Tibial nerve (tissue), 4 donors: Measurements from ENCODE around the gene TMEFF1. TPM values are rescaled to one million over a fixed set of nuclear protein-coding genes. Genes with fewer than 3 reads are reported as not detected.

Experiments
- DNase-seq, 2 donors: peaks; one replicate each; pipeline ENCODE4 v3.0.0-alpha.2; 2019; ENCODE audit warnings: low spot score in 2 of 2
- H3K27ac ChIP-seq, 4 donors: fragments of 200-600 bp; sonication (generic) in 3 of 4; one replicate each; pipeline ENCODE4 v1.5.1; 2017 to 2019; ENCODE audit warnings: mild to moderate bottlenecking in 1 of 4
- H3K27me3 ChIP-seq, 2 donors: fragments of 200-600 bp; sonication (generic) in 1 of 2; one replicate each; pipeline versions ENCODE4 v1.5.1 to v1.6.0; 2017 to 2019
- H3K36me3 ChIP-seq, 3 donors: fragments of 200-600 bp; sonication (generic); one replicate each; pipeline ENCODE4 v1.5.1; 2018 to 2019
- H3K4me1 ChIP-seq, 4 donors: fragments of 200-600 bp; sonication (generic) in 3 of 4; one replicate each; pipeline ENCODE4 v1.5.1; 2017 to 2019
- H3K4me3 ChIP-seq, 4 donors: fragments of 200-600 bp; sonication (generic) in 3 of 4; one replicate each; pipeline ENCODE4 v1.5.1; 2017 to 2019; ENCODE audit warnings: mild to moderate bottlenecking in 1 of 4, moderate library complexity in 1 of 4
- H3K9me3 ChIP-seq, 4 donors: fragments of 200-600 bp; sonication (generic) in 3 of 4; one replicate each; pipeline ENCODE4 v1.5.1; 2017 to 2019
- EP300 ChIP-seq, 2 donors: sonication (generic); formaldehyde crosslinking; IDR thresholded peaks; one replicate each; pipeline ENCODE4 v1.6.1; 2017; ENCODE audit warnings: antibody characterized with exemption in 2 of 2, mild to moderate bottlenecking in 1 of 2
- POLR2A ChIP-seq, 2 donors: fragments of 450-650 bp; IDR thresholded peaks; one replicate each; pipeline ENCODE4 v1.6.1; 2017; ENCODE audit warnings: antibody characterized with exemption in 2 of 2, mild to moderate bottlenecking in 2 of 2, moderate library complexity in 2 of 2
- WGBS, 2 donors: methylation state at CpG; one replicate each; pipeline ENCODE4 v1.1.5; 2018; 5-methylcytosine and 5-hydroxymethylcytosine counted together
- total RNA-seq, 4 donors: library from RNA; depleted of rRNA; stranded (reverse); fragments of >200 nt; gene quantifications; one replicate each; pipeline ENCODE4 v1.1.0, GENCODE V29; 2016
- TF ChIP-seq, protein P1 (sequence below), 5 experiments: fragments of 200-600 bp in 3 of 5; fragments of 450-650 bp in 2 of 5; sonication (generic) in 3 of 5; IDR thresholded peaks; one replicate each; pipeline ENCODE4 v1.5.1; 2016 to 2019; ENCODE audit warnings: antibody characterized with exemption in 5 of 5, mild to moderate bottlenecking in 3 of 5, moderate library complexity in 2 of 5

TMEFF1 gene
- total RNA-seq, 4 donors from 2014 or later: 0.42 to 1.6 TPM; not detected in 2

DNA sequence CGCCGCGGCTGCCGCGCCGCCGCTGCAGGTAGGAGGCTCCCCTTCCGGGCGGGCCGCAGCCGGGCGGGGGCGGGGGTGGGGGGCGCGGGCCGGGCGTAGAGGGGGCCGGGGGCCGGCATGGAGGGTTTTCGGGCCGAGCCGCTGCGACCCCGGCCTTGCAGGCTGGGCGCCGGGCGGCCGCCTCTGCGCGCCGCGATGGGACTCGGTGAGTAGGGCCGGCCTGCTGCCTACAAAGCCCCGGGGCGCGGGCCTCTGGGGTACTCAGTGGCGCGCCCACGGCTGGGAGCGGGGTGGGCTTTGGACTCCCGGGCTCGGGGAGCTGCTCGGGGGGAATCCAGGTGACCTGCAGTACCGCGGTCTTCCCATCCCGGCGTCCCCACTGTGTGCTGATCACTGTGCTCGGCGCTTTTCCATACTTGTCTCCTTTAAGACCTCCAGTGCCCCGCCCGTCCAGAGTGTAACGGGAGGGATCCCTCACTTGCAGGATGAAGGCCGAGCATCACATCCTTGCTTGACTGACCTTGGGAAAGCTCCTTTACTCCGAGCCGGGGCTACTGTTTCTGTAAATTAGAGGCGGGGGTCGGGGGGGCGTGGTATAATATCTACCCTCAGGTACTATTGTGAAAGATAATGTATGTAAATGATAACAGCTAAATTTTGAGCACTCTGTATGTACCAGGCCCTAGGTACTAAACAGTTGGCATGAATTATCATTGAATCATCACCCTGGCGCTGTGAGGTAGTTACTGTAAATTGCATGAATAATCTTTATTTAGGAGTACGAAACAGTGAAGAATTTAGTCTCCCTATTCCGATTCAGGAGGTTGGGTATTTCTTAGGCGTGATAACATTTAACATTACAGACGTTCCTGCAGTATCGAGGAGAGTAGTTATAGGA, 45.3 kb upstream of the TMEFF1 start:
- Histone ChIP-seq H3K4me1 (peaks cover 0 to 29% (median 8%) of the 10 kb centered on the region in 4 donors), H3K27ac (peak overlapping the region; percentile 33 to 91 (median 84)), H3K36me3 (no peaks in the 10 kb centered on the region), H3K4me3 (peak overlapping the region; percentile 62 to 89 (median 69)), H3K27me3 (no peaks in the 10 kb centered on the region), H3K9me3 (no peaks in the 10 kb centered on the region)
- DNase-seq: peak in 1 of 2 donors; percentile 22
- 9 to 16% methylated on average over 17 to 26 of the region's 65 CpGs for WGBS, 2 donors
- TF ChIP-seq, protein P1, sequence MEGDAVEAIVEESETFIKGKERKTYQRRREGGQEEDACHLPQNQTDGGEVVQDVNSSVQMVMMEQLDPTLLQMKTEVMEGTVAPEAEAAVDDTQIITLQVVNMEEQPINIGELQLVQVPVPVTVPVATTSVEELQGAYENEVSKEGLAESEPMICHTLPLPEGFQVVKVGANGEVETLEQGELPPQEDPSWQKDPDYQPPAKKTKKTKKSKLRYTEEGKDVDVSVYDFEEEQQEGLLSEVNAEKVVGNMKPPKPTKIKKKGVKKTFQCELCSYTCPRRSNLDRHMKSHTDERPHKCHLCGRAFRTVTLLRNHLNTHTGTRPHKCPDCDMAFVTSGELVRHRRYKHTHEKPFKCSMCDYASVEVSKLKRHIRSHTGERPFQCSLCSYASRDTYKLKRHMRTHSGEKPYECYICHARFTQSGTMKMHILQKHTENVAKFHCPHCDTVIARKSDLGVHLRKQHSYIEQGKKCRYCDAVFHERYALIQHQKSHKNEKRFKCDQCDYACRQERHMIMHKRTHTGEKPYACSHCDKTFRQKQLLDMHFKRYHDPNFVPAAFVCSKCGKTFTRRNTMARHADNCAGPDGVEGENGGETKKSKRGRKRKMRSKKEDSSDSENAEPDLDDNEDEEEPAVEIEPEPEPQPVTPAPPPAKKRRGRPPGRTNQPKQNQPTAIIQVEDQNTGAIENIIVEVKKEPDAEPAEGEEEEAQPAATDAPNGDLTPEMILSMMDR (IDR thresholded peaks at IDR 0.05): no peak
- no peak for TF ChIP-seq POLR2A (IDR thresholded peaks at IDR 0.05)

DNA sequence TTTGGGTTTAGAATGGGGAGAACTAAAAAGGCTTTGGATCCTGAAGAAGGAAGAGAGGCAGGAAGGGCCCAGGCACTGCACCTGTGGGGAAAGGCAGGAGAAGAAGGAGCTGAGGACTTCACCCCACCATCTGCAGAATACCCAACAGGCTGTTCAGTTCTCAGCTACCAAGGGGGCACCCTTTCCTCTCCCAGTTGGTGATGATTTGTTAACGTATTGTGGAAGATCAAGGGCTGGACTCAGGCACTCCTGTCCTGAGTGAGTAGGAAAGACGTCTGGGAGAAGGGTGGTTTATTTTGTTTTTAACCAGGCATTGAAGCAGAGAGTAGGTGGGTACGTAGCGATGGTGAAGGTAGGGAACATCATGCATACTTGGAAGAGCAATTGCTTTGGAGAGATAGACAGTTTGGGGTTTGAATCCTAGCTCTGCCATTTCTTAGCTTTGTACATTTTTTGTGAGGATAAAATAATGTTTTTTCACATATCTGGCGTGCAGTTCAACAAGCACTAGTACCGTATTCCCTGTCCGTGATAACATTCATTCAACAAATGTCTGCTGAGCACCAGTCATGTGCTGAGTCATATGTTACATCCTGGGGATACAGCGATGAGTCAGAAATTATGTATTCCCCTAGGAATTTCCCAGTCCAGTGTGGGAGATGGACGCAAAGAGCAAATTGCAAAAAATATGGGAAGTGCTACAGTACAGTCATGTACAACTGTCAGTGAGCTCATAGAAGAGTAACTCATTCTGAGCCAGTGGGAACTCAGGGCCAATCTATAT, 43.9 kb upstream of the TMEFF1 start:
- H3K36me3 ChIP-seq: no peaks in the 10 kb centered on the region
- 44 to 48% methylated on average over 9 of the region's 9 CpGs for WGBS, 2 donors
- H3K27ac ChIP-seq: peak overlapping the region in 2 of 4 donors; percentile 89 to 91
- H3K9me3 ChIP-seq: no peaks in the 10 kb centered on the region
- H3K27me3 ChIP-seq: no peaks in the 10 kb centered on the region
- H3K4me1 ChIP-seq: peaks cover 0 to 29% (median 8%) of the 10 kb centered on the region in 4 donors
- TF ChIP-seq EP300 (IDR thresholded peaks at IDR 0.05): peak in 1 of 2 donors; percentile 70
- no peak for TF ChIP-seq POLR2A (IDR thresholded peaks at IDR 0.05)
- no peak for DNase-seq
- H3K4me3 ChIP-seq: no peak overlapping the region

DNA sequence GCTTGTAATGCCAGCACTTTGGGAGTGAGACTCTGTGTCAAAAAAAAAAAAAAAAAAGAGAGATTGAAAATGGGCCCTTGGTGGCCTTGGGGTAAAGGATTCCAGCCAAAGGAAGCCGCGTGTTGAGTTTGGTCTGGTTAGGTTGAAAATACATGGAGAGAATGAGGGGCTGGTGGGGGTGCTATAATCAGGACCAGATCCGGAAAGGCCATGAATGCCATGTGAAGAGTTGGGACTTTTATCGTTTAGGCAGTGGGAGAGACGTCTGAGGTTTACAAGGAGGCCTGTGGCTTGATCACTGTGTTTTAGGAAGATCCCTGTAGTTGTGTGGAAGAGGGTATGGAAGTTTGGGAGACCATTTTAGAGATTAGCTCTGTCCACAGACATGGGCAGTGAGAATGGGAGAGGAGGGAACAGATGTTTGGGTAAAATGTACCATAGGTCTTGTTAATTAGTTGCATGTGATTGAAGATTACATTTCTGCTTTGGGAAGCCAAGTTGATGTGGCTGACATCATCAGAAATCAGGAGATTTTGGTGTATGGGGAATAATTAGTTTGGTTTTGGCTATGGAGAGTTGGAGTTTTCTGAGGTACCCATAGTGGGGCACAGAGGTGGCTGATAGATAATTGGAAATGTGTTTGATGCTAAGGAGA, 42.5 kb upstream of the TMEFF1 start:
- TF ChIP-seq, protein P1 (IDR thresholded peaks at IDR 0.05): no peak
- TF ChIP-seq POLR2A (IDR thresholded peaks at IDR 0.05) (no peak), EP300 (IDR thresholded peaks at IDR 0.05) (no peak)
- Histone ChIP-seq H3K27ac (no peak overlapping the region), H3K9me3 (no peaks in the 10 kb centered on the region), H3K4me3 (no peak overlapping the region), H3K36me3 (no peaks in the 10 kb centered on the region), H3K27me3 (no peaks in the 10 kb centered on the region), H3K4me1 (peaks cover 0 to 29% (median 8%) of the 10 kb centered on the region in 4 donors)
- DNase-seq: no peak
- 83 to 87% methylated on average over 5 of the region's 5 CpGs for WGBS, 2 donors

DNA sequence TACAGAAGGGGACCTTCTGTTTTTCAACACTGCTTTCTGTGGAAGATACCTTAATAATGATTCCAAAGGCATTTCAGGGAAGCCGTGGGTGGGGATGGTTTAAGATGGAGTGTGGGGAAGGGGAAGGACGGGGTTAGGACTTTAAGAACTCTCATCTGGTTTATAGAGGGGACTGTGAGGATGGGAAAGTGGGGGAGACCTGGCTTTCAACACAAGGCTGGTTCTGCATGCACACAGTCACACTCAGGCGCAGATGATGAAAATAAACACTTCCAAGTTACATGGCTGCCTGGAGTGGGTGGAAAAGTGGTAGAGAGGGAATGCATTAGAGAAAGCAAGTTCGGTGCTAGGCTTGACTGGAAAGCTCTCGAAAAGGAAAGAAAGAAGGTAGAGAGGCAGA, 41.1 kb upstream of the TMEFF1 start:
- no peak overlapping the region for H3K4me3 ChIP-seq
- no peaks in the 10 kb centered on the region for H3K27me3 ChIP-seq
- WGBS, 2 donors: 87 to 88% methylated on average over 5 of the region's 5 CpGs
- no peaks in the 10 kb centered on the region for H3K36me3 ChIP-seq
- H3K27ac ChIP-seq: no peak overlapping the region
- no peak for TF ChIP-seq POLR2A (IDR thresholded peaks at IDR 0.05)
- TF ChIP-seq EP300 (IDR thresholded peaks at IDR 0.05): no peak
- TF ChIP-seq, protein P1 (IDR thresholded peaks at IDR 0.05): no peak
- no peak for DNase-seq
- H3K4me1 ChIP-seq: peaks cover 0 to 22% (median 8%) of the 10 kb centered on the region in 4 donors
- no peaks in the 10 kb centered on the region for H3K9me3 ChIP-seq

DNA sequence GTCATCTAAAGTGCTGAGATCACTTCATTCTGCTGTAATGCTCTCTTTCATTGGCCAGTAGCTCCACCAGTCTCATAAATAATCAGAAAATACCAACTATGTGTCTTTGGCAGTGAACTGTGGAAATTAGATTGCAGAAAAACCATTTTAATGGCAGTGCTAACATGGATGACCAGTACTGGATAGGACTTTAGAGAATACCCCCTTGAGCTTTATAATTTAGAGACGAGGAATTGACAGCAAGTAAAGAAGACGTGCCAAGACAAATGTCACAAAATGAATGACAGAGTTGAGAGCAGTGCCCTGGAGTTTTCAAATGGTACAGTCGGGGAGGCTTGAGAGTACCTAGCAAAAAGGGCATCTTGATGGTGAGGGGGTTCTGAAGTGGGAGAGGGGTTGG, 40.2 kb upstream of the TMEFF1 start:
- TF ChIP-seq, protein P1 (IDR thresholded peaks at IDR 0.05): no peak
- TF ChIP-seq EP300 (IDR thresholded peaks at IDR 0.05) (no peak), POLR2A (IDR thresholded peaks at IDR 0.05) (no peak)
- Histone ChIP-seq H3K27ac (no peak overlapping the region), H3K4me1 (peaks cover 0 to 20% (median 8%) of the 10 kb centered on the region in 4 donors), H3K36me3 (no peaks in the 10 kb centered on the region), H3K9me3 (no peaks in the 10 kb centered on the region), H3K27me3 (no peaks in the 10 kb centered on the region), H3K4me3 (no peak overlapping the region)
- DNase-seq: no peak
- WGBS, 2 donors: 57 to 71% methylated on average over 3 of the region's 3 CpGs
